Endothelial cell of umbilical vein (primary cell): ENCODE measurements around the gene CCDC102B.

Source experiments
- EZH2 ChIP-seq: IDR thresholded peaks from 2 replicates; pipeline ENCODE4 v1.6.1; 2012; ENCODE audit warnings: borderline replicate concordance, low read depth, mild to moderate bottlenecking, moderate library complexity, low read length, inconsistent platforms; ENCODE audit not compliant: severe bottlenecking
- MYC ChIP-seq: IDR thresholded peaks from one replicate; pipeline ENCODE4 v1.6.1; 2011; ENCODE audit warnings: mild to moderate bottlenecking, low read depth, low read length
- POLR2AphosphoS5 ChIP-seq: IDR thresholded peaks from 2 replicates; pipeline ENCODE4 v1.6.1; 2012; ENCODE audit warnings: low read depth, mild to moderate bottlenecking, control low read depth, low read length, moderate library complexity; ENCODE audit not compliant: insufficient read depth
- TF ChIP-seq, protein P1 (sequence below), 2 donors: IDR thresholded peaks; 1 replicate in 1 of 2; 2 replicates in 1 of 2; pipeline ENCODE4 v1.5.1; 2011; ENCODE audit warnings: low read length in 2 of 2, mild to moderate bottlenecking in 2 of 2, moderate library complexity in 2 of 2, control low read depth in 1 of 2, inconsistent platforms in 1 of 2, low read depth in 1 of 2; ENCODE audit not compliant: insufficient read depth in 1 of 2; ENCODE audit errors: extremely low read depth in 1 of 2

- no peak for TF ChIP-seq EZH2
- TF ChIP-seq, protein P1, sequence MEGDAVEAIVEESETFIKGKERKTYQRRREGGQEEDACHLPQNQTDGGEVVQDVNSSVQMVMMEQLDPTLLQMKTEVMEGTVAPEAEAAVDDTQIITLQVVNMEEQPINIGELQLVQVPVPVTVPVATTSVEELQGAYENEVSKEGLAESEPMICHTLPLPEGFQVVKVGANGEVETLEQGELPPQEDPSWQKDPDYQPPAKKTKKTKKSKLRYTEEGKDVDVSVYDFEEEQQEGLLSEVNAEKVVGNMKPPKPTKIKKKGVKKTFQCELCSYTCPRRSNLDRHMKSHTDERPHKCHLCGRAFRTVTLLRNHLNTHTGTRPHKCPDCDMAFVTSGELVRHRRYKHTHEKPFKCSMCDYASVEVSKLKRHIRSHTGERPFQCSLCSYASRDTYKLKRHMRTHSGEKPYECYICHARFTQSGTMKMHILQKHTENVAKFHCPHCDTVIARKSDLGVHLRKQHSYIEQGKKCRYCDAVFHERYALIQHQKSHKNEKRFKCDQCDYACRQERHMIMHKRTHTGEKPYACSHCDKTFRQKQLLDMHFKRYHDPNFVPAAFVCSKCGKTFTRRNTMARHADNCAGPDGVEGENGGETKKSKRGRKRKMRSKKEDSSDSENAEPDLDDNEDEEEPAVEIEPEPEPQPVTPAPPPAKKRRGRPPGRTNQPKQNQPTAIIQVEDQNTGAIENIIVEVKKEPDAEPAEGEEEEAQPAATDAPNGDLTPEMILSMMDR (IDR thresholded peaks at IDR 0.05; ENCODE audit: extremely low read depth in 1 of 2, insufficient read depth in 1 of 2, low read depth in 1 of 2, low read length in 2 of 2) = no peak
- TF ChIP-seq POLR2AphosphoS5 = no peak
- no peak for TF ChIP-seq MYC
Measured at GRCh38 chr18:69000366-69000765, 202.5 kb downstream of the CCDC102B start.
